K562 (cell line): Measurements from ENCODE around the gene ARID3A. TPM values are rescaled to one million over a fixed set of nuclear protein-coding genes. Genes with fewer than 3 reads are reported as not detected.

Experiments
- ERF ChIP-seq: fragments of 450-650 bp; formaldehyde crosslinking; IDR thresholded peaks from 2 replicates; pipeline ENCODE4 v1.4.0; 2020; ENCODE audit warnings: mild to moderate bottlenecking, mixed read lengths
- PATZ1 ChIP-seq: fragments of 250-450 bp; sonication (Bioruptor Pico); IDR thresholded peaks from 2 replicates; pipeline ENCODE4 v1.5.0; 2020; ENCODE audit warnings: mild to moderate bottlenecking, borderline replicate concordance
- SIN3A ChIP-seq, 2 experiments: fragments of 150-350 bp in 1 of 2; IDR thresholded peaks; 2 replicates each; pipeline ENCODE4 v1.6.1; 2011 to 2016; ENCODE audit warnings: borderline replicate concordance in 2 of 2, low read depth in 2 of 2, low read length in 2 of 2, mild to moderate bottlenecking in 2 of 2, moderate library complexity in 2 of 2; ENCODE audit not compliant: control insufficient read depth in 1 of 2
- SIN3B ChIP-seq: fragments of 450-650 bp; IDR thresholded peaks from 2 replicates; pipeline ENCODE4 v1.6.1; 2017; ENCODE audit warnings: low read depth, mild to moderate bottlenecking, moderate library complexity
- SMARCC2 ChIP-seq: fragments of 450-650 bp; IDR thresholded peaks from 2 replicates; pipeline ENCODE4 v1.6.1; 2017; ENCODE audit warnings: antibody characterized with exemption, moderate library complexity, mild to moderate bottlenecking, low read depth
- ZBTB17 ChIP-seq: fragments of 450-650 bp; formaldehyde crosslinking; IDR thresholded peaks from 2 replicates; pipeline ENCODE4 v1.4.0; 2020; ENCODE audit warnings: mild to moderate bottlenecking
- ZBTB40 ChIP-seq, 2 experiments: fragments of 450-650 bp in 1 of 2; sonication (generic) in 1 of 2; formaldehyde crosslinking in 1 of 2; IDR thresholded peaks; 2 replicates each; pipeline versions ENCODE4 v1.7.1 to v1.9.0; 2016 to 2022; ENCODE audit warnings: inconsistent platforms in 1 of 2, mild to moderate bottlenecking in 1 of 2, missing genetic modification reagents in 1 of 2
- ZFP36 ChIP-seq: fragments of 150-350 bp; IDR thresholded peaks from 2 replicates; pipeline ENCODE4 v1.6.1; 2018; ENCODE audit warnings: low read length, low read depth; ENCODE audit not compliant: partially characterized antibody
- ZNF134 ChIP-seq: fragments of 250-450 bp; sonication (Bioruptor Pico); conservative IDR thresholded peaks from 2 replicates; pipeline ENCODE4 v1.4.0; 2020
- ZNF3 ChIP-seq: fragments of 250-450 bp; sonication (Bioruptor Pico); IDR thresholded peaks from 2 replicates; pipeline ENCODE4 v1.5.0; 2021; ENCODE audit warnings: mild to moderate bottlenecking, moderate library complexity
- polyA plus RNA-seq, 8 experiments: library from polyadenylated mRNA; depleted of rRNA in 4 of 8; stranded (reverse) in 5 of 8; unstranded in 3 of 8; fragments of >200 nt; fragmentation: Nextera tagmentation in 2 of 8; fragmentation: Illumina TruSeq in 1 of 8; extraction: Ambion mirVana in 2 of 8; extraction: Trizol in 1 of 8; gene quantifications; 2 replicates each; pipeline versions ENCODE4 v1.2.1 to v1.2.3, GENCODE V29; 2011 to 2014; ENCODE audit warnings: inconsistent platforms in 1 of 8, missing spikeins in 1 of 8
- total RNA-seq, 7 experiments: library from RNA; depleted of rRNA in 6 of 7; stranded (reverse); fragments of >200 nt in 6 of 7; fragmentation: Illumina TruSeq in 2 of 7; extraction: Trizol in 2 of 7; gene quantifications; 2 replicates each; pipeline versions ENCODE4 v1.2.1 to v1.2.3, GENCODE V29; 2011 to 2021; ENCODE audit warnings: low replicate concordance in 1 of 7
- TF ChIP-seq, protein P1 (sequence below): fragments of 250-450 bp; sonication (Bioruptor Pico); IDR thresholded peaks from 2 replicates; pipeline ENCODE4 v1.8.0; 2022; ENCODE audit warnings: moderate library complexity, mild to moderate bottlenecking, inconsistent platforms
- TF ChIP-seq, protein P2 (sequence below): sonication (generic); formaldehyde crosslinking; IDR thresholded peaks from 2 replicates; pipeline ENCODE4 v1.8.1; 2023; ENCODE audit warnings: mild to moderate bottlenecking, missing genetic modification reagents, moderate library complexity

Gene ARID3A
- total and polyA plus RNA-seq, 9 of the 15 experiments (the other 6 are each of a cell fraction or from before 2014, with no cell fraction given), result 1.4 to 118 (median 31.2) TPM

DNA sequence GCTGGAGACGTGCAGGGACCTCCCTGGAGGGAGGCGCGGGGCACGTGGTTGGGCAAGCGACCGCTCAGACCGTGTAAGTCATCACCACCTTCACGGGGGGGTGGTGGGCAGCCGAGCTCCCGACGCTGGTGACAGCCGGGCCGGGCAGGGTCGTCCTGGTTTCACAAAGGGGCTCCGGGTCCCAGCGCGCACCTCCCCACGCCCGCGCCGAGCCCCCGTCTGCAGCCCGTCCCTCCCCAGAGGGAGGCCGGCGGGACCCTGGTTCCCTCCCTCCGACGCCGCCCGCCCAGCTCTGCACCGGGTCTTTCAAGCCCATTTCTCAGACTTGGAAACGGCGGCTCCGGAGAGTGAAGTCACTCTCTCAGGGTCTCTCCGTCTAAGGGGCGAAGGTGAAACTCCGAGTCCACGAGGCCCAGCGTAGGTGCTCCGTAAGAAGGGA is 729 bp upstream of the ARID3A start (continued):
- 0 out of 2 replicates have a peak, but pooled peaks have one; percentile 26 for TF ChIP-seq ZNF134 (CRISPR knock-in tag)
- no peak for TF ChIP-seq ZBTB17
- peak; percentile 27 to 30; a peak in 2 of 4 replicates for TF ChIP-seq SIN3A (IDR thresholded peaks at IDR 0.05; ENCODE audit: borderline replicate concordance in 2 of 2, control insufficient read depth in 1 of 2, low read depth in 2 of 2, low read length in 2 of 2)
- 0 out of 2 replicates have a peak, but pooled peaks have one; percentile 40 for TF ChIP-seq ERF (CRISPR knock-in tag)
- TF ChIP-seq SIN3B, result peak; percentile 42; the same call in 1 of the 2 replicates
- no peak for TF ChIP-seq ZBTB40 (IDR thresholded peaks at IDR 0.05)
- TF ChIP-seq ZBTB40 (CRISPR knock-in tag; IDR thresholded peaks at IDR 0.05), result 0 out of 2 replicates have a peak, but pooled peaks have one; percentile 13
- TF ChIP-seq, protein P1, sequence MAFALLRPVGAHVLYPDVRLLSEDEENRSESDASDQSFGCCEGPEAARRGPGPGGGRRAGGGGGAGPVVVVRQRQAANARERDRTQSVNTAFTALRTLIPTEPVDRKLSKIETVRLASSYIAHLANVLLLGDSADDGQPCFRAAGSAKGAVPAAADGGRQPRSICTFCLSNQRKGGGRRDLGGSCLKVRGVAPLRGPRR (CRISPR knock-in tag), result peak; percentile 63; the same call in 1 of the 2 replicates
- no peak for TF ChIP-seq SMARCC2
- no peak for TF ChIP-seq PATZ1 (CRISPR knock-in tag)
- TF ChIP-seq, protein P2, sequence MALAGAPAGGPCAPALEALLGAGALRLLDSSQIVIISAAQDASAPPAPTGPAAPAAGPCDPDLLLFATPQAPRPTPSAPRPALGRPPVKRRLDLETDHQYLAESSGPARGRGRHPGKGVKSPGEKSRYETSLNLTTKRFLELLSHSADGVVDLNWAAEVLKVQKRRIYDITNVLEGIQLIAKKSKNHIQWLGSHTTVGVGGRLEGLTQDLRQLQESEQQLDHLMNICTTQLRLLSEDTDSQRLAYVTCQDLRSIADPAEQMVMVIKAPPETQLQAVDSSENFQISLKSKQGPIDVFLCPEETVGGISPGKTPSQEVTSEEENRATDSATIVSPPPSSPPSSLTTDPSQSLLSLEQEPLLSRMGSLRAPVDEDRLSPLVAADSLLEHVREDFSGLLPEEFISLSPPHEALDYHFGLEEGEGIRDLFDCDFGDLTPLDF, result 0 out of 2 replicates have a peak, but pooled peaks have one; percentile 23
- TF ChIP-seq ZFP36, result peak; percentile 19
- no peak for TF ChIP-seq ZNF3 (CRISPR knock-in tag)
